ENCODE measurements around the gene CRYGN. TPM values are rescaled to one million over a fixed set of nuclear protein-coding genes. Genes with fewer than 3 reads are reported as not detected.

CRYGN gene
- polyA plus RNA-seq, 1 of the 3 experiments (the other 2 are of a cell fraction), result not detected

DNA sequence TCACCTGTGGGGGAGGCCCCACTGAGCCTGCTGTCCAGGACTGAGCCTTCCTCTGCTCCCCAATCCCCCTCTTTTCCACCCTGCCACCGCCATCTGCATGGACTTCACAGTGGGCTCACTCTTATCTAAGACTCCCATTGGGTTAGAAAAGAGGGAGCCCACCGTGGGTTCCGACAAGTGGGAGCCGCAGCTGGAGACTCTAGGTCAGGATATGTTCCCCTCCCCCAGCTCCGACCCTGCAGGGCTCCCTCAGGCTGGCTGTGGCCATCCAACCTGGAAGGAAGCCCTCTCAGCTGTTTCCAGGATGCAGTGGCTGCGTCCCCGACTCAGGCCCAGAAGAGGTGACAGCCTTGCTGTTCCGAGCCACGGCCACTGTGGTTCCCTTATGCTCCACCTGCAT, 34.9 kb downstream of the CRYGN start:
- H3K4me2 ChIP-seq, result no peak overlapping the region
- peaks cover 19% of the 10 kb centered on the region for H3K27me3 ChIP-seq (ENCODE audit: insufficient read depth)
- H2AFZ ChIP-seq (ENCODE audit: low read depth), result no peak overlapping the region
- POLR2A ChIA-PET, result no interaction called here
- TF ChIP-seq, protein P1, sequence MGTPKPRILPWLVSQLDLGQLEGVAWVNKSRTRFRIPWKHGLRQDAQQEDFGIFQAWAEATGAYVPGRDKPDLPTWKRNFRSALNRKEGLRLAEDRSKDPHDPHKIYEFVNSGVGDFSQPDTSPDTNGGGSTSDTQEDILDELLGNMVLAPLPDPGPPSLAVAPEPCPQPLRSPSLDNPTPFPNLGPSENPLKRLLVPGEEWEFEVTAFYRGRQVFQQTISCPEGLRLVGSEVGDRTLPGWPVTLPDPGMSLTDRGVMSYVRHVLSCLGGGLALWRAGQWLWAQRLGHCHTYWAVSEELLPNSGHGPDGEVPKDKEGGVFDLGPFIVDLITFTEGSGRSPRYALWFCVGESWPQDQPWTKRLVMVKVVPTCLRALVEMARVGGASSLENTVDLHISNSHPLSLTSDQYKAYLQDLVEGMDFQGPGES (IDR thresholded peaks at IDR 0.05; ENCODE audit: low read depth, low read length), result no peak
- no peak for TF ChIP-seq TEAD4 (IDR thresholded peaks at IDR 0.05; ENCODE audit: borderline replicate concordance, insufficient read depth)
- TF ChIP-seq, protein P2, sequence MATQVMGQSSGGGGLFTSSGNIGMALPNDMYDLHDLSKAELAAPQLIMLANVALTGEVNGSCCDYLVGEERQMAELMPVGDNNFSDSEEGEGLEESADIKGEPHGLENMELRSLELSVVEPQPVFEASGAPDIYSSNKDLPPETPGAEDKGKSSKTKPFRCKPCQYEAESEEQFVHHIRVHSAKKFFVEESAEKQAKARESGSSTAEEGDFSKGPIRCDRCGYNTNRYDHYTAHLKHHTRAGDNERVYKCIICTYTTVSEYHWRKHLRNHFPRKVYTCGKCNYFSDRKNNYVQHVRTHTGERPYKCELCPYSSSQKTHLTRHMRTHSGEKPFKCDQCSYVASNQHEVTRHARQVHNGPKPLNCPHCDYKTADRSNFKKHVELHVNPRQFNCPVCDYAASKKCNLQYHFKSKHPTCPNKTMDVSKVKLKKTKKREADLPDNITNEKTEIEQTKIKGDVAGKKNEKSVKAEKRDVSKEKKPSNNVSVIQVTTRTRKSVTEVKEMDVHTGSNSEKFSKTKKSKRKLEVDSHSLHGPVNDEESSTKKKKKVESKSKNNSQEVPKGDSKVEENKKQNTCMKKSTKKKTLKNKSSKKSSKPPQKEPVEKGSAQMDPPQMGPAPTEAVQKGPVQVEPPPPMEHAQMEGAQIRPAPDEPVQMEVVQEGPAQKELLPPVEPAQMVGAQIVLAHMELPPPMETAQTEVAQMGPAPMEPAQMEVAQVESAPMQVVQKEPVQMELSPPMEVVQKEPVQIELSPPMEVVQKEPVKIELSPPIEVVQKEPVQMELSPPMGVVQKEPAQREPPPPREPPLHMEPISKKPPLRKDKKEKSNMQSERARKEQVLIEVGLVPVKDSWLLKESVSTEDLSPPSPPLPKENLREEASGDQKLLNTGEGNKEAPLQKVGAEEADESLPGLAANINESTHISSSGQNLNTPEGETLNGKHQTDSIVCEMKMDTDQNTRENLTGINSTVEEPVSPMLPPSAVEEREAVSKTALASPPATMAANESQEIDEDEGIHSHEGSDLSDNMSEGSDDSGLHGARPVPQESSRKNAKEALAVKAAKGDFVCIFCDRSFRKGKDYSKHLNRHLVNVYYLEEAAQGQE (IDR thresholded peaks at IDR 0.05; ENCODE audit: low read depth, low read length), result no peak
- TF ChIP-seq, protein P3, sequence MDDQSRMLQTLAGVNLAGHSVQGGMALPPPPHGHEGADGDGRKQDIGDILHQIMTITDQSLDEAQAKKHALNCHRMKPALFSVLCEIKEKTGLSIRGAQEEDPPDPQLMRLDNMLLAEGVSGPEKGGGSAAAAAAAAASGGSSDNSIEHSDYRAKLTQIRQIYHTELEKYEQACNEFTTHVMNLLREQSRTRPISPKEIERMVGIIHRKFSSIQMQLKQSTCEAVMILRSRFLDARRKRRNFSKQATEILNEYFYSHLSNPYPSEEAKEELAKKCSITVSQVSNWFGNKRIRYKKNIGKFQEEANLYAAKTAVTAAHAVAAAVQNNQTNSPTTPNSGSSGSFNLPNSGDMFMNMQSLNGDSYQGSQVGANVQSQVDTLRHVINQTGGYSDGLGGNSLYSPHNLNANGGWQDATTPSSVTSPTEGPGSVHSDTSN (IDR thresholded peaks at IDR 0.05), result no peak
- no peak overlapping the region for H3K9ac ChIP-seq
- H3K36me3 ChIP-seq (replicated peaks in 1 of 2; ENCODE audit: control insufficient read depth in 1 of 2, insufficient read depth in 2 of 2, low read length in 1 of 2), result no peaks in the 10 kb centered on the region
- H3K4me3 ChIP-seq (ENCODE audit: low read depth in 2 of 2, low read length in 1 of 2), result no peak overlapping the region
- H4K20me1 ChIP-seq (ENCODE audit: insufficient read depth), result no peaks in the 10 kb centered on the region
- peaks cover 0 to 13% of the 10 kb centered on the region in 2 experiments; a peak in 2 of 4 replicates for H3K4me1 ChIP-seq (ENCODE audit: control insufficient read depth in 1 of 2, insufficient read depth in 2 of 2, low read depth in 1 of 2, low read length in 1 of 2)
- H3K9me2 ChIP-seq, result no peaks in the 10 kb centered on the region
- no peaks in the 10 kb centered on the region for H3K79me2 ChIP-seq (ENCODE audit: insufficient read depth)
- DNase-seq, result no peak
- H3K27ac ChIP-seq (ENCODE audit: low read depth in 2 of 2, low read length in 1 of 2), result no peak overlapping the region
- WGBS (ENCODE audit: low lambda C conversion rate), result 82% methylated on average over 7 of the region's 9 CpGs
- H3F3A ChIP-seq (replicated peaks; ENCODE audit: insufficient read depth), result no peaks in the 10 kb centered on the region
- no peaks in the 10 kb centered on the region for H3K9me3 ChIP-seq
- CTCF ChIA-PET, result interaction anchor here (1.5 to 2.1 kb wide), 2 partner anchors 34 to 54 kb away, joined by 6 to 8 read pairs; no protein-coding TSS in a partner anchor

DNA sequence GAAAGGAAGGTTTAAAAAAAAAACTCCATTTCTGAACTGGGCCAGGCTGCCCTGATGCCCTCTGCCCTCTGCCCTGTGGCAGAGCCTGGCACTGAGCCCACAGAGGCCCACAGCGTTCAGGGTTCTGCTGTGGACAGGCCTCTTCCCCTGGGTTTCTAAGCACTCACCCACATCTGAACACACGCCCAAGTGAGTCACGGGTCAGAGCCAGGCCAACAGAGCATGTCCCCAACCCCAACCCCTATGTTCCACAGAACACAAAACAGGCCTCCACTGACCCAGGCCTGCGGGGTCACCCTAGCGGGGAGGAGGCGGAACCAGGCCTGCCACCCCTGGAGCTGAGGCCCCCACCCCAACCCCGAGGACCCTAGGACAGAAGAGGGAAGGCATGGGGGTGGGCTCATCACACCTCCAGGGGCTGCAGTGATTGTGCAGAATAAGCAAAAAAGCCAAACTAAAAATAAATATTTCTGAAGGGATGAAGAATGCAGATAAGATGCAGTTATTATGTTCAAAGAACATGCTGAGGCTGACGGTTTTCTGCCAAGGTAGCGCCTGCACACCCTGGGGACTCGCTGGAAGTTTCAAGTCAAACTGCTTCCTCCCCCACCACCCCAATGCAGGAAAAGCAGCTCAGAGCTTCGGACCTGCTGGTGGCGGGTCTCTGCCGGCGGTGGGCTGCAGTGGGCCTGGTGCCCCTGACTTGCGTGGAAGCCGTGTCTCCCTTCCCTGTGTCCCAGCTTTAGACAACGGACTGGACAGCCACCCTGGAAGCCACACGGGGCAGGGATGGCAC, 35.5 kb downstream of the CRYGN start:
- peak; percentile 46 for DNase-seq
- Histone ChIP-seq H3K4me2 (no peak overlapping the region), H3K9me2 (no peaks in the 10 kb centered on the region), H4K20me1 (ENCODE audit: insufficient read depth) (no peaks in the 10 kb centered on the region), H3K27me3 (ENCODE audit: insufficient read depth) (peaks cover 13% of the 10 kb centered on the region), H3K9ac (no peak overlapping the region), H3K36me3 (replicated peaks in 1 of 2; ENCODE audit: control insufficient read depth in 1 of 2, insufficient read depth in 2 of 2, low read length in 1 of 2) (no peaks in the 10 kb centered on the region), H3F3A (replicated peaks; ENCODE audit: insufficient read depth) (no peaks in the 10 kb centered on the region), H3K4me3 (ENCODE audit: low read depth in 2 of 2, low read length in 1 of 2) (no peak overlapping the region), H3K27ac (ENCODE audit: low read depth in 2 of 2, low read length in 1 of 2) (no peak overlapping the region), H3K79me2 (ENCODE audit: insufficient read depth) (no peaks in the 10 kb centered on the region), H3K4me1 (ENCODE audit: control insufficient read depth in 1 of 2, insufficient read depth in 2 of 2, low read depth in 1 of 2, low read length in 1 of 2) (peaks cover 0 to 13% of the 10 kb centered on the region in 2 experiments; a peak in 2 of 4 replicates), H3K9me3 (no peaks in the 10 kb centered on the region), H2AFZ (ENCODE audit: low read depth) (no peak overlapping the region)
- WGBS (ENCODE audit: low lambda C conversion rate), result 79% methylated on average over 13 of the region's 18 CpGs
- TF ChIP-seq GABPA (IDR thresholded peaks at IDR 0.05; ENCODE audit: low read depth), result no peak
- TF ChIP-seq MEF2A (IDR thresholded peaks at IDR 0.05; ENCODE audit: borderline replicate concordance, low read depth), result no peak
- no peak for TF ChIP-seq JUND (IDR thresholded peaks at IDR 0.05)
- no peak for TF ChIP-seq CHD2 (IDR thresholded peaks at IDR 0.05; ENCODE audit: low read length, partially characterized antibody)
- TF ChIP-seq EP300 (IDR thresholded peaks at IDR 0.05; ENCODE audit: borderline replicate concordance in 1 of 2, low read depth in 1 of 2, low read length in 1 of 2), result no peak
- POLR2A ChIA-PET, result no interaction called here
- CTCF ChIA-PET, result interaction anchor here (1.1 to 2.1 kb wide), 3 partner anchors 33 to 89 kb away, joined by 4 to 8 read pairs (median 6); no protein-coding TSS in a partner anchor

All from SK-N-SH (cell line).